HepG2 (cell line): ENCODE results near the gene TMEM250.

Experiments
- JUN ChIP-seq: sonication (generic); formaldehyde crosslinking; IDR thresholded peaks from 2 replicates; pipeline ENCODE4 v1.4.0; 2020; ENCODE audit warnings: mild to moderate bottlenecking, missing genetic modification reagents
- MAFK ChIP-seq, 2 experiments: IDR thresholded peaks in 1 of 2; conservative IDR thresholded peaks in 1 of 2; 2 replicates each; pipeline ENCODE4 v1.6.1; 2011; ENCODE audit warnings: improper control_type of control experiment in 2 of 2, low read length in 2 of 2
- PLRG1 ChIP-seq: fragments of 450-650 bp; conservative IDR thresholded peaks from 2 replicates; pipeline ENCODE4 v1.6.1; 2016
- SMC3 ChIP-seq: IDR thresholded peaks from 2 replicates; pipeline ENCODE4 v1.6.1; 2011; ENCODE audit warnings: low read length, improper control_type of control experiment
- YY1 ChIP-seq: IDR thresholded peaks from 2 replicates; pipeline ENCODE4 v1.6.1; 2011; ENCODE audit warnings: low read length, low read depth, moderate library complexity, mild to moderate bottlenecking; ENCODE audit not compliant: insufficient read depth, insufficient replicate concordance
- ZFX ChIP-seq: sonication (generic); formaldehyde crosslinking; IDR thresholded peaks from 2 replicates; pipeline ENCODE4 v1.4.0; 2020; ENCODE audit warnings: mild to moderate bottlenecking, low read depth, missing genetic modification reagents, moderate library complexity
- ZMYM2 ChIP-seq: sonication (generic); formaldehyde crosslinking; IDR thresholded peaks from 2 replicates; pipeline ENCODE4 v1.8.0; 2022; ENCODE audit warnings: mild to moderate bottlenecking, missing genetic modification reagents
- TF ChIP-seq, protein P1 (sequence below): sonication (generic); formaldehyde crosslinking; IDR thresholded peaks from 2 replicates; pipeline ENCODE4 v1.4.0; 2020; ENCODE audit warnings: missing genetic modification reagents; ENCODE audit errors: not compliant biosample characterization
- TF ChIP-seq, protein P2 (sequence below): sonication (generic); formaldehyde crosslinking; IDR thresholded peaks from 2 replicates; pipeline ENCODE4 v1.4.0; 2020; ENCODE audit warnings: missing genetic modification reagents
- TF ChIP-seq, protein P3 (sequence below): sonication (generic); formaldehyde crosslinking; IDR thresholded peaks from 2 replicates; pipeline ENCODE4 v1.5.0; 2020; ENCODE audit warnings: mild to moderate bottlenecking, missing genetic modification reagents, moderate library complexity
- TF ChIP-seq, protein P4 (sequence below): sonication (generic); formaldehyde crosslinking; IDR thresholded peaks from 2 replicates; pipeline ENCODE4 v1.4.0; 2020; ENCODE audit warnings: missing genetic modification reagents, borderline replicate concordance

DNA sequence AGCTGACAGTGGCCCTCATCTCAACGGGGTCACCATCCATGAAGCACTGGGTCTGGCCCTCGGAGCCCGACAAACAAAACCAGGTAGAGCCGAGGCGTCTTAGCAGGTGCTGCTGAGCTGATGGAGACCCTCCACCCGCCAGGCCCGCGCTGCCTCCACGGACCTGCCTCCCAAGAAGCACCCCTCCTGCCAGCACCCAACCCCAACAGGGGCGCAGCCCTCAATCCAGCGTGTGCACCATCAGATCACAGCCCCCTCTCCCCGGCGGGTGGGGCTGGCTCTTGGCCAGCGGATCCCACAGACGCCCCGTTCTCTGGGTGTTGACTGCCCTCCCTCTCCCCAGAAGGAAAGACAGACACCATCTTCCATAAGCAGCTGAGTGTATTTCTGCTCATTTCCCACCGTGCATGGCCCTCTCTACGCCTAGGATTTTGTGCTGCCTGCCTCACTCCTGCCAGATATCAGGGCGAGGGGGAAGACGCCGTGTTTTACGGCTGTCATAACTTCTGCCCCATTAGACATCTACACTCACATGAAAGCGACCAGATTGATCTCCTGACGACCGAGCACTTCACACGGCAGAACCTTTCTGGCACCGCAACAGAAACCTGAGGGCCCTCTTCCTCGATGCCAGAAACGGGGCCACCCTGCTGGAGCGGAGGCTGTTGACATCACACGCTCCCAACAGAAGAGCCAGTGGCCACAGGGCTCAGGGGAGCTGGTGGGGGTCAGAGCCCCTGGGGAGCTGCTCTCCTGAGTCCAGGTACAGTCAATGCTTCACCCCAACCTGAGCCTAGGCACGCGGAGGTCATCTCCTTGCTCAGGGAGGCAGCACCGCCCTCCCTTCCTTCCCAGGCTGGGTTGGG lies 35.9 kb downstream of the TMEM250 start:
- TF ChIP-seq, protein P1, sequence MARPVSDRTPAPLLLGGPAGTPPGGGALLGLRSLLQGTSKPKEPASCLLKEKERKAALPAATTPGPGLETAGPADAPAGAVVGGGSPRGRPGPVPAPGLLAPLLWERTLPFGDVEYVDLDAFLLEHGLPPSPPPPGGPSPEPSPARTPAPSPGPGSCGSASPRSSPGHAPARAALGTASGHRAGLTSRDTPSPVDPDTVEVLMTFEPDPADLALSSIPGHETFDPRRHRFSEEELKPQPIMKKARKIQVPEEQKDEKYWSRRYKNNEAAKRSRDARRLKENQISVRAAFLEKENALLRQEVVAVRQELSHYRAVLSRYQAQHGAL (CRISPR knock-in tag): no peak
- TF ChIP-seq, protein P2, sequence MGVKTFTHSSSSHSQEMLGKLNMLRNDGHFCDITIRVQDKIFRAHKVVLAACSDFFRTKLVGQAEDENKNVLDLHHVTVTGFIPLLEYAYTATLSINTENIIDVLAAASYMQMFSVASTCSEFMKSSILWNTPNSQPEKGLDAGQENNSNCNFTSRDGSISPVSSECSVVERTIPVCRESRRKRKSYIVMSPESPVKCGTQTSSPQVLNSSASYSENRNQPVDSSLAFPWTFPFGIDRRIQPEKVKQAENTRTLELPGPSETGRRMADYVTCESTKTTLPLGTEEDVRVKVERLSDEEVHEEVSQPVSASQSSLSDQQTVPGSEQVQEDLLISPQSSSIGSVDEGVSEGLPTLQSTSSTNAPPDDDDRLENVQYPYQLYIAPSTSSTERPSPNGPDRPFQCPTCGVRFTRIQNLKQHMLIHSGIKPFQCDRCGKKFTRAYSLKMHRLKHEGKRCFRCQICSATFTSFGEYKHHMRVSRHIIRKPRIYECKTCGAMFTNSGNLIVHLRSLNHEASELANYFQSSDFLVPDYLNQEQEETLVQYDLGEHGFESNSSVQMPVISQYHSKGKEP (CRISPR knock-in tag): no peak
- TF ChIP-seq SMC3 (no peak), MAFK (conservative IDR thresholded peaks at IDR 0.05 in 1 of 2, IDR thresholded peaks at IDR 0.05 in 1 of 2; ENCODE audit: low read length in 2 of 2) (no peak), PLRG1 (no peak), YY1 (no peak), ZFX (CRISPR knock-in tag) (no peak), ZMYM2 (CRISPR knock-in tag) (no peak), JUN (CRISPR knock-in tag) (no peak)
- TF ChIP-seq, protein P3, sequence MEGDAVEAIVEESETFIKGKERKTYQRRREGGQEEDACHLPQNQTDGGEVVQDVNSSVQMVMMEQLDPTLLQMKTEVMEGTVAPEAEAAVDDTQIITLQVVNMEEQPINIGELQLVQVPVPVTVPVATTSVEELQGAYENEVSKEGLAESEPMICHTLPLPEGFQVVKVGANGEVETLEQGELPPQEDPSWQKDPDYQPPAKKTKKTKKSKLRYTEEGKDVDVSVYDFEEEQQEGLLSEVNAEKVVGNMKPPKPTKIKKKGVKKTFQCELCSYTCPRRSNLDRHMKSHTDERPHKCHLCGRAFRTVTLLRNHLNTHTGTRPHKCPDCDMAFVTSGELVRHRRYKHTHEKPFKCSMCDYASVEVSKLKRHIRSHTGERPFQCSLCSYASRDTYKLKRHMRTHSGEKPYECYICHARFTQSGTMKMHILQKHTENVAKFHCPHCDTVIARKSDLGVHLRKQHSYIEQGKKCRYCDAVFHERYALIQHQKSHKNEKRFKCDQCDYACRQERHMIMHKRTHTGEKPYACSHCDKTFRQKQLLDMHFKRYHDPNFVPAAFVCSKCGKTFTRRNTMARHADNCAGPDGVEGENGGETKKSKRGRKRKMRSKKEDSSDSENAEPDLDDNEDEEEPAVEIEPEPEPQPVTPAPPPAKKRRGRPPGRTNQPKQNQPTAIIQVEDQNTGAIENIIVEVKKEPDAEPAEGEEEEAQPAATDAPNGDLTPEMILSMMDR (CRISPR knock-in tag): no peak
- TF ChIP-seq, protein P4, sequence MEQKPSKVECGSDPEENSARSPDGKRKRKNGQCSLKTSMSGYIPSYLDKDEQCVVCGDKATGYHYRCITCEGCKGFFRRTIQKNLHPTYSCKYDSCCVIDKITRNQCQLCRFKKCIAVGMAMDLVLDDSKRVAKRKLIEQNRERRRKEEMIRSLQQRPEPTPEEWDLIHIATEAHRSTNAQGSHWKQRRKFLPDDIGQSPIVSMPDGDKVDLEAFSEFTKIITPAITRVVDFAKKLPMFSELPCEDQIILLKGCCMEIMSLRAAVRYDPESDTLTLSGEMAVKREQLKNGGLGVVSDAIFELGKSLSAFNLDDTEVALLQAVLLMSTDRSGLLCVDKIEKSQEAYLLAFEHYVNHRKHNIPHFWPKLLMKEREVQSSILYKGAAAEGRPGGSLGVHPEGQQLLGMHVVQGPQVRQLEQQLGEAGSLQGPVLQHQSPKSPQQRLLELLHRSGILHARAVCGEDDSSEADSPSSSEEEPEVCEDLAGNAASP: no peak
